HepG2 (cell line): Measurements from ENCODE around the gene TMEM107. TPM values are rescaled to one million over a fixed set of nuclear protein-coding genes. Genes with fewer than 3 reads are reported as not detected.

ENCODE experiments used
- AKAP8 ChIP-seq: sonication (generic); formaldehyde crosslinking; IDR thresholded peaks from 2 replicates; pipeline ENCODE4 v1.5.1; 2020; ENCODE audit warnings: mild to moderate bottlenecking, missing genetic modification reagents
- CEBPZ ChIP-seq: IDR thresholded peaks from 2 replicates; pipeline ENCODE4 v1.6.1; 2012; ENCODE audit warnings: low read length, improper control_type of control experiment
- DRAP1 ChIP-seq: IDR thresholded peaks from 2 replicates; pipeline ENCODE4 v1.6.1; 2016; ENCODE audit warnings: missing genetic modification reagents, missing compliant biosample characterization
- HMGA1 ChIP-seq: sonication (generic); formaldehyde crosslinking; conservative IDR thresholded peaks from 2 replicates; pipeline ENCODE4 v1.4.0; 2020; ENCODE audit warnings: missing genetic modification reagents
- KDM2A ChIP-seq: sonication (generic); formaldehyde crosslinking; IDR thresholded peaks from 2 replicates; pipeline ENCODE4 v1.4.0; 2020; ENCODE audit warnings: low read depth, missing genetic modification reagents, borderline replicate concordance
- NCOR1 ChIP-seq: fragments of 200-600 bp; sonication (generic); IDR thresholded peaks from 2 replicates; pipeline ENCODE4 v1.7.0; 2017; ENCODE audit warnings: antibody characterized with exemption, low read length, borderline replicate concordance
- SALL1 ChIP-seq: sonication (generic); formaldehyde crosslinking; IDR thresholded peaks from 2 replicates; pipeline ENCODE4 v1.8.0; 2022; ENCODE audit warnings: mild to moderate bottlenecking, missing genetic modification reagents
- SMAD1 ChIP-seq: sonication (generic); formaldehyde crosslinking; IDR thresholded peaks from 2 replicates; pipeline ENCODE4 v1.4.0; 2020; ENCODE audit warnings: missing genetic modification reagents, low read depth, mild to moderate bottlenecking, borderline replicate concordance
- SMAD3 ChIP-seq: sonication (generic); formaldehyde crosslinking; IDR thresholded peaks from 2 replicates; pipeline ENCODE4 v1.4.0; 2020; ENCODE audit warnings: missing genetic modification reagents
- SMAD9 ChIP-seq: sonication (generic); formaldehyde crosslinking; IDR thresholded peaks from 2 replicates; pipeline ENCODE4 v1.5.1; 2020; ENCODE audit warnings: mild to moderate bottlenecking, missing genetic modification reagents
- STAT6 ChIP-seq: sonication (generic); formaldehyde crosslinking; IDR thresholded peaks from 2 replicates; pipeline ENCODE4 v1.4.0; 2020; ENCODE audit warnings: missing genetic modification reagents, mild to moderate bottlenecking, borderline replicate concordance
- ZBTB49 ChIP-seq: sonication (generic); formaldehyde crosslinking; IDR thresholded peaks from 2 replicates; pipeline ENCODE4 v1.4.0; 2020; ENCODE audit warnings: missing genetic modification reagents, borderline replicate concordance
- ZNF10 ChIP-seq: sonication (generic); formaldehyde crosslinking; IDR thresholded peaks from 2 replicates; pipeline ENCODE4 v1.4.0; 2020; ENCODE audit warnings: mild to moderate bottlenecking, low read depth, missing genetic modification reagents, borderline replicate concordance
- ZNF143 ChIP-seq: sonication (generic); formaldehyde crosslinking; IDR thresholded peaks from 2 replicates; pipeline ENCODE4 v1.4.0; 2020; ENCODE audit warnings: missing genetic modification reagents
- ZNF207 ChIP-seq: fragments of 450-650 bp; IDR thresholded peaks from 2 replicates; pipeline ENCODE4 v1.6.1; 2016; ENCODE audit warnings: antibody characterized with exemption, borderline replicate concordance
- ZNF232 ChIP-seq: sonication (generic); formaldehyde crosslinking; IDR thresholded peaks from 2 replicates; pipeline ENCODE4 v1.4.0; 2020; ENCODE audit warnings: missing genetic modification reagents, borderline replicate concordance
- ZNF275 ChIP-seq: sonication (generic); formaldehyde crosslinking; IDR thresholded peaks from 2 replicates; pipeline ENCODE4 v1.8.0; 2022; ENCODE audit warnings: missing genetic modification reagents, mild to moderate bottlenecking, inconsistent platforms, borderline replicate concordance
- ZNF30 ChIP-seq: sonication (generic); formaldehyde crosslinking; IDR thresholded peaks from 2 replicates; pipeline ENCODE4 v1.5.0; 2020; ENCODE audit warnings: mild to moderate bottlenecking, missing genetic modification reagents
- ZNF383 ChIP-seq: sonication (generic); formaldehyde crosslinking; IDR thresholded peaks from 2 replicates; pipeline ENCODE4 v1.4.0; 2020; ENCODE audit warnings: missing genetic modification reagents, mild to moderate bottlenecking, borderline replicate concordance
- ZNF44 ChIP-seq: sonication (generic); formaldehyde crosslinking; IDR thresholded peaks from 2 replicates; pipeline ENCODE4 v1.5.1; 2020; ENCODE audit warnings: mild to moderate bottlenecking, missing genetic modification reagents
- polyA plus RNA-seq, 8 experiments: library from polyadenylated mRNA; depleted of rRNA in 3 of 8; stranded (reverse) in 7 of 8; unstranded in 1 of 8; fragments of >200 nt; fragmentation: Illumina TruSeq in 4 of 8; extraction: Trizol in 4 of 8; gene quantifications; 2 replicates each; pipeline versions ENCODE4 v1.2.1 to v1.2.3, GENCODE V29; 2011 to 2016; ENCODE audit warnings: low read depth in 4 of 8, missing spikeins in 1 of 8, mixed read lengths in 1 of 8; ENCODE audit not compliant: insufficient read depth in 1 of 8
- total RNA-seq, 5 experiments: library from RNA; depleted of rRNA; stranded (reverse); fragments of >200 nt; fragmentation: Illumina TruSeq; extraction: Trizol; gene quantifications; 2 replicates each; pipeline ENCODE4 v1.2.3, GENCODE V29; 2016; ENCODE audit warnings: low read depth in 1 of 5

The TMEM107 gene
- total and polyA plus RNA-seq, 2 of the 13 experiments (the other 11 are each of a cell fraction or from before 2014, with no cell fraction given) = 7.2 to 15.3 TPM

GRCh38 chr17:8153957-8154607 lies 22.1 kb downstream of the TMEM107 start (continued):
- TF ChIP-seq NCOR1 = no peak; the same call in 1 of the 2 replicates
- peak; percentile 44; the same call in 1 of the 2 replicates for TF ChIP-seq KDM2A (CRISPR knock-in tag)
- no peak for TF ChIP-seq SMAD3 (CRISPR knock-in tag)
- TF ChIP-seq ZNF275 (CRISPR knock-in tag) = no peak
- no peak for TF ChIP-seq SMAD1 (CRISPR knock-in tag)
- no peak for TF ChIP-seq ZNF30
- no peak for TF ChIP-seq ZNF44
- no peak for TF ChIP-seq ZBTB49 (CRISPR knock-in tag)
- TF ChIP-seq STAT6 = no peak
- no peak for TF ChIP-seq ZNF383 (CRISPR knock-in tag)
- no peak for TF ChIP-seq SMAD9 (CRISPR knock-in tag)
- TF ChIP-seq HMGA1 (CRISPR knock-in tag) = no peak
- no peak for TF ChIP-seq ZNF143 (CRISPR knock-in tag)
- 0 out of 2 replicates have a peak, but pooled peaks have one; percentile 5 for TF ChIP-seq DRAP1 (CRISPR knock-in tag)
- no peak for TF ChIP-seq CEBPZ
- TF ChIP-seq ZNF207 = no peak
- no peak for TF ChIP-seq ZNF232 (CRISPR knock-in tag)
- TF ChIP-seq SALL1 = no peak; the same call in none of the 2 replicates
- TF ChIP-seq ZNF10 = no peak
- no peak for TF ChIP-seq AKAP8 (CRISPR knock-in tag)
